HEK293 (cell line): ENCODE measurements around the gene CYB561D2.

Source experiments
- BCL11A ChIP-seq: fragments of 450-650 bp; formaldehyde crosslinking; IDR thresholded peaks from 2 replicates; pipeline ENCODE4 v1.5.1; 2016; ENCODE audit warnings: low read depth, missing biosample characterization, missing genetic modification characterization
- BCL11B ChIP-seq: fragments of 450-650 bp; formaldehyde crosslinking; IDR thresholded peaks from 2 replicates; pipeline ENCODE4 v1.5.1; 2016; ENCODE audit warnings: low read depth, missing biosample characterization, missing genetic modification characterization
- EGR2 ChIP-seq: fragments of 450-650 bp; formaldehyde crosslinking; IDR thresholded peaks from 2 replicates; pipeline ENCODE4 v1.5.1; 2016; ENCODE audit warnings: low read depth, missing biosample characterization, missing genetic modification characterization
- GFI1B ChIP-seq: fragments of 450-650 bp; formaldehyde crosslinking; IDR thresholded peaks from 2 replicates; pipeline ENCODE4 v1.5.1; 2016; ENCODE audit warnings: missing biosample characterization, missing genetic modification characterization
- GLI4 ChIP-seq: fragments of 450-650 bp; formaldehyde crosslinking; IDR thresholded peaks from 2 replicates; pipeline ENCODE4 v1.5.1; 2016; ENCODE audit warnings: missing biosample characterization, missing genetic modification characterization
- GLIS2 ChIP-seq: fragments of 450-650 bp; formaldehyde crosslinking; IDR thresholded peaks from 2 replicates; pipeline ENCODE4 v1.5.1; 2016; ENCODE audit warnings: missing biosample characterization, missing genetic modification characterization
- REPIN1 ChIP-seq: fragments of 450-650 bp; formaldehyde crosslinking; IDR thresholded peaks from 2 replicates; pipeline ENCODE4 v1.5.1; 2017; ENCODE audit warnings: missing biosample characterization, missing genetic modification characterization, low read depth
- SCRT2 ChIP-seq: fragments of 450-650 bp; formaldehyde crosslinking; IDR thresholded peaks from 2 replicates; pipeline ENCODE4 v1.5.1; 2016; ENCODE audit warnings: missing biosample characterization, missing genetic modification characterization
- SETDB1 ChIP-seq: IDR thresholded peaks from one replicate; pipeline ENCODE4 v1.6.1; 2017; ENCODE audit warnings: mild to moderate bottlenecking, low read length, moderate library complexity, mixed read lengths; ENCODE audit not compliant: insufficient read length
- SP2 ChIP-seq: fragments of 450-650 bp; formaldehyde crosslinking; IDR thresholded peaks from 2 replicates; pipeline ENCODE4 v1.5.1; 2016; ENCODE audit warnings: missing biosample characterization, missing genetic modification characterization
- YY2 ChIP-seq: fragments of 450-650 bp; formaldehyde crosslinking; IDR thresholded peaks from 2 replicates; pipeline ENCODE4 v1.5.1; 2016; ENCODE audit warnings: missing biosample characterization, missing genetic modification characterization
- ZNF133 ChIP-seq: fragments of 450-650 bp; formaldehyde crosslinking; IDR thresholded peaks from 2 replicates; pipeline ENCODE4 v1.5.1; 2016; ENCODE audit warnings: missing biosample characterization, missing genetic modification characterization
- ZNF157 ChIP-seq: fragments of 450-650 bp; formaldehyde crosslinking; IDR thresholded peaks from 2 replicates; pipeline ENCODE4 v1.5.1; 2016; ENCODE audit warnings: missing biosample characterization, missing genetic modification characterization
- ZNF169 ChIP-seq: fragments of 450-650 bp; formaldehyde crosslinking; IDR thresholded peaks from 2 replicates; pipeline ENCODE4 v1.5.1; 2016; ENCODE audit warnings: missing biosample characterization, missing genetic modification characterization
- ZNF221 ChIP-seq: fragments of 450-650 bp; formaldehyde crosslinking; IDR thresholded peaks from 2 replicates; pipeline ENCODE4 v1.5.1; 2017; ENCODE audit warnings: missing biosample characterization, missing genetic modification characterization, borderline replicate concordance
- ZNF23 ChIP-seq: fragments of 450-650 bp; formaldehyde crosslinking; IDR thresholded peaks from 2 replicates; pipeline ENCODE4 v1.5.1; 2016; ENCODE audit warnings: missing biosample characterization, missing genetic modification characterization, borderline replicate concordance
- ZNF366 ChIP-seq: fragments of 450-650 bp; formaldehyde crosslinking; conservative IDR thresholded peaks from 2 replicates; pipeline ENCODE4 v1.5.1; 2016; ENCODE audit warnings: missing biosample characterization, missing genetic modification characterization
- ZNF426 ChIP-seq: fragments of 450-650 bp; formaldehyde crosslinking; IDR thresholded peaks from 2 replicates; pipeline ENCODE4 v1.5.1; 2017; ENCODE audit warnings: missing biosample characterization, missing genetic modification characterization, mild to moderate bottlenecking, inconsistent platforms, moderate library complexity
- ZNF549 ChIP-seq: fragments of 450-650 bp; IDR thresholded peaks from 2 replicates; pipeline ENCODE4 v1.5.1; 2018; ENCODE audit warnings: missing biosample characterization, missing genetic modification characterization, mild to moderate bottlenecking, inconsistent platforms, moderate library complexity
- ZNF600 ChIP-seq: fragments of 450-650 bp; formaldehyde crosslinking; IDR thresholded peaks from 2 replicates; pipeline ENCODE4 v1.5.1; 2016; ENCODE audit warnings: missing biosample characterization, missing genetic modification characterization
- ZNF621 ChIP-seq: fragments of 450-650 bp; formaldehyde crosslinking; IDR thresholded peaks from 2 replicates; pipeline ENCODE4 v1.5.1; 2017; ENCODE audit warnings: missing biosample characterization, missing genetic modification characterization
- ZNF626 ChIP-seq: fragments of 450-650 bp; sonication (Bioruptor Pico); formaldehyde crosslinking; IDR thresholded peaks from 2 replicates; pipeline ENCODE4 v1.5.1; 2018; ENCODE audit warnings: missing biosample characterization, missing genetic modification characterization, inconsistent platforms
- ZNF677 ChIP-seq: fragments of 450-650 bp; IDR thresholded peaks from 2 replicates; pipeline ENCODE4 v1.5.0; 2018; ENCODE audit warnings: missing biosample characterization, mild to moderate bottlenecking, missing genetic modification characterization, moderate library complexity
- ZNF785 ChIP-seq: fragments of 450-650 bp; formaldehyde crosslinking; IDR thresholded peaks from 2 replicates; pipeline ENCODE4 v1.5.1; 2016; ENCODE audit warnings: missing biosample characterization, missing genetic modification characterization
- TF ChIP-seq, protein P1 (sequence below): fragments of 450-650 bp; formaldehyde crosslinking; conservative IDR thresholded peaks from 2 replicates; pipeline ENCODE4 v1.5.1; 2016; ENCODE audit warnings: low read depth, missing biosample characterization, missing genetic modification characterization
- TF ChIP-seq, protein P2 (sequence below): sonication (generic); formaldehyde crosslinking; IDR thresholded peaks from 2 replicates; pipeline ENCODE4 v1.8.1; 2022; ENCODE audit warnings: mild to moderate bottlenecking, moderate library complexity, missing genetic modification reagents
- TF ChIP-seq, protein P3 (sequence below): fragments of 450-650 bp; formaldehyde crosslinking; IDR thresholded peaks from 2 replicates; pipeline ENCODE4 v1.5.1; 2016; ENCODE audit warnings: missing biosample characterization, missing genetic modification characterization
- TF ChIP-seq, protein P4 (sequence below): fragments of 450-650 bp; formaldehyde crosslinking; IDR thresholded peaks from 2 replicates; pipeline ENCODE4 v1.5.1; 2017; ENCODE audit warnings: missing biosample characterization, missing genetic modification characterization
- TF ChIP-seq, protein P5 (sequence below): fragments of 450-650 bp; formaldehyde crosslinking; IDR thresholded peaks from 2 replicates; pipeline ENCODE4 v1.5.1; 2016; ENCODE audit warnings: missing biosample characterization, missing genetic modification characterization, low read depth

Gene CYB561D2

DNA sequence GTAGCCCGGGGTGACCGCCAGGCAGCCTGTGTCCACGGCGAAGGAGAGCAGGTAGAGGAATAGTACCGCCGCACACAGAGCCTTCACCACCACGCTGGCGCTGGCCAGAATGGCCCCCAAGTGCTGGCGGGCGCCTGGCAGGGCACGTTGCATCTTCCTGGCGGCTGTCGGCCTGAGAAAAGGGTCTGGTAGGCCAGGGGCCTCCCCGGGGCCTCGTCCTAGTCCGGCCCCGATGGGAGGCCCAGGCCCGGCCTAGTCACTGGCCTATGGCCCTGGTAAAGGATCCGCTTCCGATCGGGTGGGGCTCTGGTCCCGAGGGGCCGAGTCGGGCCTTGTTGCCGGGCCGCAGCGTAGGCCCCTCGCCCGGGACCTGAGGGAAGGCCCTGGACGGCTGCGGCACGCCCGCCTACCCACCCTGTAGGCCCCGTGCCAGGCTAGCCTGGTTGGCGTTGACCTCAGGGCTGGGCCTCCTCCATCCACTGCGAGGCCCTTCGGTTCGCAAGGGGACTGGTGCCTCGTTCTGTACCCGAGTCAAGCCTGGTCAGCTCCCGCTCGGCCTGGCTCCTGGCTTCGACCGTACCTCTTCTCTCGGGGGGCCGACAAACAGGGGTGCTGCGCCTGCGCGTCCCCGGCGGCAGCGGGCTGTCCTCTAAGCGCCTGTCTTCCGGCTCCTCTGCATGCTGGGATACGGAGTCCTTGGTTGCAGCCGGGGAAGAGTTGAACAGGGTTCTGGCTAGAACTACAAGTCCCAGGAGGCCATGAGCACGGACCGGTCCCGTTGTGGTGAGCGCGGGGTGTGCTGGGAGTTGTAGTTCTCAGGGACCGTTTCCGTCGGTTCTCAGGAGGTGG lies 8.5 kb downstream of the CYB561D2 start, which contains the start of gene TMEM115 (continued):
- TF ChIP-seq, protein P1, sequence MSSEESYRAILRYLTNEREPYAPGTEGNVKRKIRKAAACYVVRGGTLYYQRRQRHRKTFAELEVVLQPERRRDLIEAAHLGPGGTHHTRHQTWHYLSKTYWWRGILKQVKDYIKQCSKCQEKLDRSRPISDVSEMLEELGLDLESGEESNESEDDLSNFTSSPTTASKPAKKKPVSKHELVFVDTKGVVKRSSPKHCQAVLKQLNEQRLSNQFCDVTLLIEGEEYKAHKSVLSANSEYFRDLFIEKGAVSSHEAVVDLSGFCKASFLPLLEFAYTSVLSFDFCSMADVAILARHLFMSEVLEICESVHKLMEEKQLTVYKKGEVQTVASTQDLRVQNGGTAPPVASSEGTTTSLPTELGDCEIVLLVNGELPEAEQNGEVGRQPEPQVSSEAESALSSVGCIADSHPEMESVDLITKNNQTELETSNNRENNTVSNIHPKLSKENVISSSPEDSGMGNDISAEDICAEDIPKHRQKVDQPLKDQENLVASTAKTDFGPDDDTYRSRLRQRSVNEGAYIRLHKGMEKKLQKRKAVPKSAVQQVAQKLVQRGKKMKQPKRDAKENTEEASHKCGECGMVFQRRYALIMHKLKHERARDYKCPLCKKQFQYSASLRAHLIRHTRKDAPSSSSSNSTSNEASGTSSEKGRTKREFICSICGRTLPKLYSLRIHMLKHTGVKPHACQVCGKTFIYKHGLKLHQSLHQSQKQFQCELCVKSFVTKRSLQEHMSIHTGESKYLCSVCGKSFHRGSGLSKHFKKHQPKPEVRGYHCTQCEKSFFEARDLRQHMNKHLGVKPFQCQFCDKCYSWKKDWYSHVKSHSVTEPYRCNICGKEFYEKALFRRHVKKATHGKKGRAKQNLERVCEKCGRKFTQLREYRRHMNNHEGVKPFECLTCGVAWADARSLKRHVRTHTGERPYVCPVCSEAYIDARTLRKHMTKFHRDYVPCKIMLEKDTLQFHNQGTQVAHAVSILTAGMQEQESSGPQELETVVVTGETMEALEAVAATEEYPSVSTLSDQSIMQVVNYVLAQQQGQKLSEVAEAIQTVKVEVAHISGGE (tag by site-specific recombination): peak; percentile 89
- TF ChIP-seq ZNF621: no peak
- no peak for TF ChIP-seq SETDB1
- no peak for TF ChIP-seq ZNF366 (tag by site-specific recombination)
- no peak for TF ChIP-seq BCL11A (tag by site-specific recombination)
- TF ChIP-seq REPIN1 (tag by site-specific recombination): no peak
- peak; percentile 66 for TF ChIP-seq SP2 (tag by site-specific recombination)
- TF ChIP-seq BCL11B: peak; percentile 52; the same call in 1 of the 2 replicates
- no peak for TF ChIP-seq ZNF549 (tag by site-specific recombination)
- TF ChIP-seq, protein P2, sequence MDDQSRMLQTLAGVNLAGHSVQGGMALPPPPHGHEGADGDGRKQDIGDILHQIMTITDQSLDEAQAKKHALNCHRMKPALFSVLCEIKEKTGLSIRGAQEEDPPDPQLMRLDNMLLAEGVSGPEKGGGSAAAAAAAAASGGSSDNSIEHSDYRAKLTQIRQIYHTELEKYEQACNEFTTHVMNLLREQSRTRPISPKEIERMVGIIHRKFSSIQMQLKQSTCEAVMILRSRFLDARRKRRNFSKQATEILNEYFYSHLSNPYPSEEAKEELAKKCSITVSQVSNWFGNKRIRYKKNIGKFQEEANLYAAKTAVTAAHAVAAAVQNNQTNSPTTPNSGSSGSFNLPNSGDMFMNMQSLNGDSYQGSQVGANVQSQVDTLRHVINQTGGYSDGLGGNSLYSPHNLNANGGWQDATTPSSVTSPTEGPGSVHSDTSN (CRISPR knock-in tag): no peak
- TF ChIP-seq, protein P3, sequence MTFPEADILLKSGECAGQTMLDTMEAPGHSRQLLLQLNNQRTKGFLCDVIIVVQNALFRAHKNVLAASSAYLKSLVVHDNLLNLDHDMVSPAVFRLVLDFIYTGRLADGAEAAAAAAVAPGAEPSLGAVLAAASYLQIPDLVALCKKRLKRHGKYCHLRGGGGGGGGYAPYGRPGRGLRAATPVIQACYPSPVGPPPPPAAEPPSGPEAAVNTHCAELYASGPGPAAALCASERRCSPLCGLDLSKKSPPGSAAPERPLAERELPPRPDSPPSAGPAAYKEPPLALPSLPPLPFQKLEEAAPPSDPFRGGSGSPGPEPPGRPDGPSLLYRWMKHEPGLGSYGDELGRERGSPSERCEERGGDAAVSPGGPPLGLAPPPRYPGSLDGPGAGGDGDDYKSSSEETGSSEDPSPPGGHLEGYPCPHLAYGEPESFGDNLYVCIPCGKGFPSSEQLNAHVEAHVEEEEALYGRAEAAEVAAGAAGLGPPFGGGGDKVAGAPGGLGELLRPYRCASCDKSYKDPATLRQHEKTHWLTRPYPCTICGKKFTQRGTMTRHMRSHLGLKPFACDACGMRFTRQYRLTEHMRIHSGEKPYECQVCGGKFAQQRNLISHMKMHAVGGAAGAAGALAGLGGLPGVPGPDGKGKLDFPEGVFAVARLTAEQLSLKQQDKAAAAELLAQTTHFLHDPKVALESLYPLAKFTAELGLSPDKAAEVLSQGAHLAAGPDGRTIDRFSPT (tag by site-specific recombination): peak; percentile 49
- no peak for TF ChIP-seq ZNF677 (tag by site-specific recombination)
- no peak for TF ChIP-seq GLI4 (tag by site-specific recombination)
- no peak for TF ChIP-seq ZNF626 (tag by site-specific recombination)
- TF ChIP-seq ZNF23: no peak
- TF ChIP-seq, protein P4, sequence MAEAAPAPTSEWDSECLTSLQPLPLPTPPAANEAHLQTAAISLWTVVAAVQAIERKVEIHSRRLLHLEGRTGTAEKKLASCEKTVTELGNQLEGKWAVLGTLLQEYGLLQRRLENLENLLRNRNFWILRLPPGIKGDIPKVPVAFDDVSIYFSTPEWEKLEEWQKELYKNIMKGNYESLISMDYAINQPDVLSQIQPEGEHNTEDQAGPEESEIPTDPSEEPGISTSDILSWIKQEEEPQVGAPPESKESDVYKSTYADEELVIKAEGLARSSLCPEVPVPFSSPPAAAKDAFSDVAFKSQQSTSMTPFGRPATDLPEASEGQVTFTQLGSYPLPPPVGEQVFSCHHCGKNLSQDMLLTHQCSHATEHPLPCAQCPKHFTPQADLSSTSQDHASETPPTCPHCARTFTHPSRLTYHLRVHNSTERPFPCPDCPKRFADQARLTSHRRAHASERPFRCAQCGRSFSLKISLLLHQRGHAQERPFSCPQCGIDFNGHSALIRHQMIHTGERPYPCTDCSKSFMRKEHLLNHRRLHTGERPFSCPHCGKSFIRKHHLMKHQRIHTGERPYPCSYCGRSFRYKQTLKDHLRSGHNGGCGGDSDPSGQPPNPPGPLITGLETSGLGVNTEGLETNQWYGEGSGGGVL (tag by site-specific recombination): no peak; the same call in 1 of the 2 replicates
- TF ChIP-seq ZNF133 (tag by site-specific recombination): no peak
- TF ChIP-seq ZNF600: peak; percentile 36; the same call in 1 of the 2 replicates
- TF ChIP-seq, protein P5, sequence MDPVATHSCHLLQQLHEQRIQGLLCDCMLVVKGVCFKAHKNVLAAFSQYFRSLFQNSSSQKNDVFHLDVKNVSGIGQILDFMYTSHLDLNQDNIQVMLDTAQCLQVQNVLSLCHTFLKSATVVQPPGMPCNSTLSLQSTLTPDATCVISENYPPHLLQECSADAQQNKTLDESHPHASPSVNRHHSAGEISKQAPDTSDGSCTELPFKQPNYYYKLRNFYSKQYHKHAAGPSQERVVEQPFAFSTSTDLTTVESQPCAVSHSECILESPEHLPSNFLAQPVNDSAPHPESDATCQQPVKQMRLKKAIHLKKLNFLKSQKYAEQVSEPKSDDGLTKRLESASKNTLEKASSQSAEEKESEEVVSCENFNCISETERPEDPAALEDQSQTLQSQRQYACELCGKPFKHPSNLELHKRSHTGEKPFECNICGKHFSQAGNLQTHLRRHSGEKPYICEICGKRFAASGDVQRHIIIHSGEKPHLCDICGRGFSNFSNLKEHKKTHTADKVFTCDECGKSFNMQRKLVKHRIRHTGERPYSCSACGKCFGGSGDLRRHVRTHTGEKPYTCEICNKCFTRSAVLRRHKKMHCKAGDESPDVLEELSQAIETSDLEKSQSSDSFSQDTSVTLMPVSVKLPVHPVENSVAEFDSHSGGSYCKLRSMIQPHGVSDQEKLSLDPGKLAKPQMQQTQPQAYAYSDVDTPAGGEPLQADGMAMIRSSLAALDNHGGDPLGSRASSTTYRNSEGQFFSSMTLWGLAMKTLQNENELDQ (tag by site-specific recombination): no peak
- no peak for TF ChIP-seq SCRT2 (tag by site-specific recombination)
- TF ChIP-seq ZNF157: no peak
- TF ChIP-seq ZNF169: no peak
- no peak for TF ChIP-seq ZNF221 (tag by site-specific recombination)
- TF ChIP-seq ZNF426 (tag by site-specific recombination): no peak
- TF ChIP-seq ZNF785 (tag by site-specific recombination): 0 out of 2 replicates have a peak, but pooled peaks have one; percentile 20
- peak; percentile 44; the same call in 1 of the 2 replicates for TF ChIP-seq YY2
- TF ChIP-seq EGR2 (tag by site-specific recombination): peak; percentile 15; the same call in 1 of the 2 replicates
- no peak for TF ChIP-seq GFI1B (tag by site-specific recombination)
- no peak; the same call in 1 of the 2 replicates for TF ChIP-seq GLIS2
